ENCODE data around the gene OVAAL. TPM values are rescaled to one million over a fixed set of nuclear protein-coding genes. Genes with fewer than 3 reads are reported as not detected.

OVAAL gene
- total and polyA plus RNA-seq, 2 donors (not counting 3 experiments of a cell fraction or from before 2014, with no cell fraction given), result 0.04 TPM; not detected in 1

GRCh38 chr1:180565121-180565871, 6.5 kb downstream of the OVAAL start:
- peaks cover 4 to 5% of the 10 kb centered on the region in 2 experiments for H3K27me3 ChIP-seq (ENCODE audit: control insufficient read depth in 2 of 2, insufficient read depth in 2 of 2, low read length in 2 of 2)
- dilution Hi-C loops (cut with MboI; ENCODE audit: extremely low pct_ligation_motif_present, low sequenced_read_pairs), result no loop called here
- no peaks in the 10 kb centered on the region for H4K20me1 ChIP-seq (replicated peaks; ENCODE audit: control insufficient read depth, extremely low read depth, insufficient read depth, low read length)
- ChIA-PET CTCF (interaction anchor here (1.0 to 2.0 kb wide), 3 partner anchors 20 to 297 kb away, joined by 3 to 7 read pairs (median 4); no protein-coding TSS in a partner anchor), POLR2A (no interaction called here)
- H3K36me3 ChIP-seq (ENCODE audit: control insufficient read depth in 2 of 2, extremely low read depth in 1 of 2, insufficient read depth in 2 of 2, low read length in 2 of 2), result no peaks in the 10 kb centered on the region
- no peak overlapping the region for H3K4me3 ChIP-seq (replicated peaks in 1 of 3; ENCODE audit: insufficient read depth in 1 of 3, low read depth in 1 of 3, low read length in 3 of 3)
- no peak overlapping the region for H3K9ac ChIP-seq (replicated peaks; ENCODE audit: extremely low read depth, insufficient read depth, low read length)
- no peak overlapping the region for H2AFZ ChIP-seq (ENCODE audit: low read depth, low read length)
- FAIRE-seq (no peak), DNase-seq (ENCODE audit: low read depth, low spot score) (no peak)
- TF ChIP-seq CTCF (IDR thresholded peaks at IDR 0.05; ENCODE audit: extremely low read depth in 1 of 2, insufficient read depth in 1 of 2, low read depth in 1 of 2, low read length in 2 of 2) (no peak), JUN (IDR thresholded peaks at IDR 0.05; ENCODE audit: borderline replicate concordance, insufficient read depth, insufficient read length, low read depth) (no peak), POLR2A (IDR thresholded peaks at IDR 0.05; ENCODE audit: low read depth, low read length) (no peak), GATA2 (IDR thresholded peaks at IDR 0.05; ENCODE audit: insufficient read depth, insufficient read length, low read depth, low read length) (no peak), EZH2 (IDR thresholded peaks at IDR 0.05; ENCODE audit: borderline replicate concordance, low read depth, low read length, severe bottlenecking) (no peak), MAX (IDR thresholded peaks at IDR 0.05; ENCODE audit: insufficient read depth, insufficient read length) (no peak), FOS (IDR thresholded peaks at IDR 0.05; ENCODE audit: borderline replicate concordance, insufficient read depth, low read length) (no peak), MYC (IDR thresholded peaks at IDR 0.05; ENCODE audit: low read depth, low read length) (no peak), POLR2AphosphoS5 (IDR thresholded peaks at IDR 0.05; ENCODE audit: insufficient read depth, low read depth, low read length) (no peak)
- no peaks in the 10 kb centered on the region for H3K79me2 ChIP-seq (ENCODE audit: control insufficient read depth, insufficient read depth, low read length)
- no peaks in the 10 kb centered on the region for H3K9me1 ChIP-seq (replicated peaks; ENCODE audit: control insufficient read depth, extremely low read depth, insufficient read depth, low read length)
- H3K4me2 ChIP-seq (ENCODE audit: insufficient read depth, low read length), result no peak overlapping the region
- no peak overlapping the region for H3K27ac ChIP-seq (ENCODE audit: insufficient read depth, low read depth, low read length)
- intact Hi-C loops (cut with micrococcal nuclease), result no loop called here
- no TSS peak for BruUV-seq (replicated peaks)
- peaks cover 12% of the 10 kb centered on the region for H3K4me1 ChIP-seq (ENCODE audit: control insufficient read depth, extremely low read depth, insufficient read depth, low read length)
- H3K9me3 ChIP-seq (replicated peaks; ENCODE audit: control insufficient read depth, insufficient read depth, low read length), result no peaks in the 10 kb centered on the region
